HG02798 (cell line): ENCODE data around the gene GYPB.
"Not testable (repeated sequence)": the region's sequence is repeated elsewhere in the genome, so short reads cannot be mapped to it uniquely, and the experiment has no call there.

Experiments
- ATAC-seq: cut with Tn5 transposase; IDR thresholded peaks from one replicate; pipeline ENCODE4 v1.9.1; 2021; ENCODE audit warnings: mild to moderate bottlenecking; ENCODE audit not compliant: unreplicated experiment, poor library complexity

GYPB gene

DNA sequence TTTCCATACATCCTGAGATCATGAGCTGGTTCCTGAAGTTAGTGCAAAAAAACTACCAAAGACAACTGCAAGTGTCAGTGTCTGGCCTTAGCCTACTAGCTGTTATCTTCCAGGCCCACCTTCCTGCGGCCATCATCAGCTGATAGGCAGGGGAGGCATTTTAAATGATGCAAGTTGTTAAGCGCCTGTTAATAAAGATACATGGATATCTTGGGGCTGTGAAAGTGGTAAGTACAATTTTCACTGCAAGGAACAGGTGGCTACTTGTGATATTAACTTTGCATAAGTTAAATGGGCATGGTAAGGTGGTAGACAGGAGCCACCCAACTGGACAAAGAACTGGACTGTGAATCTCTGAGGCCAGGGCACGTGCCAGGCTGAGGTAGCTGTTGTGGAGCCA, at the start of gene GYPB:
Gene GYPB (minus strand): TSS at position 104 of the 400 bp plus-strand sequence. CDS start 93 bp downstream, at position 11.
- not testable (repeated sequence) for ATAC-seq

GRCh38 chr4:144061556-144061955, 42.4 kb upstream of the GYPB start:
- ATAC-seq: not testable (repeated sequence)

DNA sequence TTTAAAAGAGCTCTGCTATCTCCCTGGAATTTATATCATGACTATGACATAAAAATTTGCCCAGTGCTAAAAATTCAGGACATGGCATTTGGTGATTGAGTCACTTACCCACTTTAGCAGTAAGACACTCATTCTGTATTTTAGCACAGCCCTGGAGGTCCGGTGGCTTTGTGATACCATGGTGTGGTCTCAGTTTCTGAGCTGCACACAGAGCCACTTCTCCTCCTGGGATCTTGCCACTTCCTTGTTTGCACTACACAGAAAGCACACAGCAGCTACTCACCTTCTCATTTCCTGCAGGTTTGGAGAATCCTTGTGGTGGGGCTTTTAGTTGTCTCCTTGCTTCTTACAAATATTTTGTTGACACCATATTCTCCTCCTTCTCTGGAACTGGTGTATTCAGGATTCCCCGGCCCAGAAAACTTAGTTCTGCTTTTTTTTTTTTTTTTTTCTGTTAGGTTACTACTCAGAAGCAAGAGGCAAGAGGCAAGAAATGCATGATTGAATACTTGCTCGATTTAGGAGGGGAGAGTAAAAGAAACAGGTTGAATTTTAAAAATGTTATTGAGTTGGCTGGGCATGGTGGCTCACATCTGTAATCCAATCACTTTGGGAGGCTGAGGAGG, 41.2 kb upstream of the GYPB start:
- ATAC-seq: not testable (repeated sequence)

- ATAC-seq: no peak
Measured at GRCh38 chr4:144056800-144057199, 37.6 kb upstream of the GYPB start.

GRCh38 chr4:144055336-144055735, 36.2 kb upstream of the GYPB start:
- not testable (repeated sequence) for ATAC-seq

GRCh38 chr4:144051494-144051893, 32.3 kb upstream of the GYPB start:
- not testable (repeated sequence) for ATAC-seq

DNA sequence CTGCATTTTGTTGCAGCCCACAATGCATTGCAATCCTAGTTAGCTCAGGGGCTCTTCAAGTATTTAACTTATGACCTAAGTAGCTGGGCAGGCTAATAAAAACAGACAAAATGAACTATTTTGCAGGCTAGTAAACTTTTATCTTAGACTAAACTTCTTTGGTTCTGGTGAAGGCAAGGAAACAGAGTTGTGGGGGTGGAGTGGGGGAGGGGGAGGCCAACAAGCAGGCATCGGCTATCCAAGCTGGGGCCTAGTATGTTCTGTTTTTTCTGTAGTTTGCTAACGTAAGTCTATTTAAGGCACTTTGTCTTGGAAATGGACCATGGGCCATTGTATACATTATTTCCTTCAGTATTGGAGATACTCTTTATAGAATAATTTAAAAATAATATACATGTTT, 31.5 kb upstream of the GYPB start:
- ATAC-seq: not testable (repeated sequence)

- ATAC-seq: not testable (repeated sequence)
Measured at GRCh38 chr4:144049495-144050424, 30.6 kb upstream of the GYPB start.

DNA sequence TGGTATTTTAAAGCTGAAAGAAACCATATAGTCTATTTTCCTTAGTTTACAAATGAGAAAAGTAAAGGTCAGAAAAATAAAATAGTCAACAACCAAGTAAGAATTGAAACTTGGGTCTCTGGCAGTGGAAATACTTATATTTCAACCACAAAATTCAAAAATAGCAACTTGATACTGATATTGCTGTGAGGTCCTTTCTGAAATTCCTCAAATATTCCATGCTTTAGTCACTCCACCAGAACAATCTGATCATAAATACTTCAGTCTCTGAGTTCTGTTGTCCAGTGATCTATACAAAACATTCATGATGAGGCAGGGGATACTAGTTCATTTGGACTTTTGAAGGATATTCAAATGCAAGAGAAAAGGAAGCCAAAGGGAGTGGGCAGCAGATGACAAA, 25.8 kb upstream of the GYPB start:
- ATAC-seq: not testable (repeated sequence)

DNA sequence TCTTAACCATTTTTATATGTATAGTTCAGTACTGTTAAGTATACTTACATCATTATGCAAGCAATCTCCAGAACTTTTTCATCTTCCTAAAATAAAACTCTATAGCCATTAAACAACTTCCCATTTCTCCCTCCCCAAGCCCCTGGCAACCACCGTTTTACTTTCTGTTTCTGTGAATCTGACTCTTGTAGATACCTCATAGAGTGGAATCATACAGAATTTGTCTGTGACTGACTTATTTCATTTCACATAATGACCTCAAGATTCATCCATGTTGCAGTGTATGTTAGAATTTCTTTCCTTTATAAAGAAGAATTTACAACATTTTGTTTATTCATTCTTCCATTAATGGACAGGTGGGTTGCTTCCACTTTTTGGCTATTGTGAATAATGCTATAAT, 13.4 kb upstream of the GYPB start:
- not testable (repeated sequence) for ATAC-seq

GRCh38 chr4:144031875-144032274, 12.7 kb upstream of the GYPB start:
- not testable (repeated sequence) for ATAC-seq

- ATAC-seq: not testable (repeated sequence)
Measured at GRCh38 chr4:144031369-144031768, 12.2 kb upstream of the GYPB start.

GRCh38 chr4:144030708-144031107, 11.5 kb upstream of the GYPB start:
- not testable (repeated sequence) for ATAC-seq

DNA sequence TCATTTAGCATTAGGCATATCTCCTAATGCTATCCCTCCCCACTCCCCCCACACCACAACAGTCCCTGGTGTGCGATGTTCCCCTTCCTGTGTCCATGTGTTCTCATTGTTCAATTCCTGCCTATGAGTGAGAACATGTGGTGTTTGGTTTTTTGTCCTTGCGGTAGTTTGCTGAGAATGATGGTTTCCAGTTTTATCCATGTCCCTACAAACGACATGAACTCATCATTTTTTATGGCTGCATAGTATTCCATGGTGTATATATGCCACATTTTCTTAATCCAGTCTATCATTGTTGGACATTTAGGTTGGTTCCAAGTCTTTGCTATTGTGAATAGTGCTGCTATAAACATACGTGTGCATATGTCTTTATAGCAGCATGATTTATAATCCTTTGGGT, 7.5 kb upstream of the GYPB start:
- not testable (repeated sequence) for ATAC-seq

DNA sequence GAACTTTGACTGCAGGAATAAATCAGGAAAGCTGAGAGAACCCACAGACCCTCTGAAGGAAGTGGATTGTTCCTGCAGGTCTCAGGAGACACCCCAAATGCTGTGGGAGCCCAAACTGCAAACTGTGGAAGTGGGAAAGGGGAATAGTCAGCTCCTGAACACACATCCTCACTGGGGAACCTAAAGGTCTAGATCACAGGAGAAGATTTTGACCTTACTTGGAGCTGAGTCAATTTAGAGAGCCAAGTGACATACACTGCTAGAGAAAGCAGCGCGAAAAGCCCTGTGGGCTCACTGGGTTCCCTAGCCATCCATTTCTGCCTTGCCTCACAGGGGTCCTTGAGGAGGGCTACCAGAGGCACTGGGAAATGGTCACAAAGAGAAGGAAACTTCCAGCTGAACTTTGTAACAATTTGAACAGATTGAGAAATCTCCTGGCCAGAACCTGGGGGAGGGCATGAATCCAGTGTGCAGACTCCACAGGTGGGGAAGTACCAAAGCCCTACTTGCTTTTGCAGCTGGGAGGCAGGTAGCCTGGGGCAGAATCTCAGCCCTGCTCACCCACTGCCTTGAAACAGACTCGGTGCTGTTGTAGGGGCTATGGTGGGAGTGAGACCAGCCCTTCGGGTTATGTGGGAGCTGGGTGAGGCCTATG, 5.3 kb upstream of the GYPB start:
- ATAC-seq: not testable (repeated sequence)

GRCh38 chr4:144022772-144023400, 3.7 kb upstream of the GYPB start:
- ATAC-seq: not testable (repeated sequence)

DNA sequence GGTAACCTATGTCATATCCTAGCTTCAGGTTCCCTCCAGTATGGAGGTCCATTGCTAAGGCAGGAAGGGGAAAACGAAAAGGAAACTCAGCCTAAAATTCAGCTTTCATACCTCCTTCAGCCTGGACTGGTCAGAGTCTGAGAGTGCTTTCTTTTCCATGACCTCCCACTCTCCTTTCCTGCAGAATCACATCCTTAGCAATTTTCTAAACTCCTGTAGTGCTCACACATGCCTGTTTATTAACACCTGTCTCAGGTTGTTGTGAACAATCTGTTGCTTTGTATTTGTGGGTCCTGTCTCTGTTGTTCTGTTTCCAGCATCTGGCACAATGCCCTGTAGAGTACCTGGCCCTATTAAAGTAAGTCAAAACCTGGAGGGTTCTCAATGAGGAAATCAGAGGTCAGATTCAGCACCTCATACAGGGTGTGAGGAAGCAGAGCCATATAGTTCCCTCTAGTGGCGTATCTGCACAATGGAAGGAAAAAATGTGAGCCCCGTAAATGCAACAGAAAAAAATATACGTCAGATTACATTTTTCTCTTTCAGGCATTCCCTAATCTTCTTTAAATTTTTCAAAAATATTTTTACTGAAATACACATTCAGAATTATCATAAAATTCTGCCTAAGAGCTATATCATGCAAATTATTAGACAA, 2.3 kb upstream of the GYPB start:
- ATAC-seq: peak; percentile 83

DNA sequence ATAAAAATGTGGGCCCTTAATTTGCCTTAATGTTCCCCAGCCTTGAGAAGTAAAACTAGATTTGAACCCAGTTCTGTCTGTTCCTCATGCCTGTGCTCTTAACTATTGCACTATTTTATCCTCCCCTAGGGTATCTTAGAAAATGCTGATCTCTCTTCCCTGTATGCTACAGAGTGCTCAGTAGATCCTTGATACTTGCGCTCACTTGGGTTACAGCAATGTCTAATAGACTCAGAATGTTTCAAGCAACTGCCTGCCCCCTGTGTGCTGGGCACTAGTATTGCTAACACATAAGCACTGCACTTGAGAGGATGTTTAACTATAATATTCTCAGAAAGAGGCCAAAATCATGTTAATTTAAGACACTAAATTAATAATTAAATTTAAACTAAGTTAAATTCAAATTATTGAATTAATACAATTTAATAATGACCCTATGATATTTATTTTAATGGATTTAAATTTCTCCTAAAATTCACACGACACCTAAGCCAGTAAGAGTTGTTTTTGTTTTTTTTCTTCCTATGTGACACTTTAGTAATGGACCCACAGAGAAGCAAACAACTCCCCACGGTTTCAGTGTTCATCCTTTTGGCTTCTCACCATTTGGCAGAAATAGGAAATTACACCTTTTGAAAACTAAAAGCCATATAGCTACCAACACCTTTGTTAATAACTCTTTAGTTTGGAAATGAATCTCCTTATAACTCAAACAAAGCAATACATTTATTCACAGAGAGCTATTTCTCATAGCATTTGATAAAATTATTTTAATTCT, 768 bp downstream of the GYPB start:
- ATAC-seq: not testable (repeated sequence)

GRCh38 chr4:144017271-144017670, 1.9 kb downstream of the GYPB start:
- ATAC-seq: not testable (repeated sequence)
